ENCODE measurements around the gene CYP2J2.

- TF ChIP-seq CTCF (IDR thresholded peaks at IDR 0.05) (no peak), POLR2A (IDR thresholded peaks at IDR 0.05) (no peak)
Measured at GRCh38 chr1:59973719-59974118, 47.1 kb upstream of the CYP2J2 start.
